Hematopoietic multipotent progenitor cell treated with erythropoietin and hydrocortisone succinate and interleukin-3 and kit ligand, for 4 days (in vitro differentiated cells): ENCODE results near the gene PROK2.

Source experiments
- DNase-seq: peaks from one replicate; pipeline ENCODE4 v3.0.0-alpha.2; 2015

Gene PROK2

GRCh38 chr3:71733319-71733718 is 51.6 kb downstream of the PROK2 start:
- DNase-seq = no peak

- DNase-seq = no peak
Measured at GRCh38 chr3:71732637-71733036, 52.3 kb downstream of the PROK2 start.

GRCh38 chr3:71728632-71729342 is 56.2 kb downstream of the PROK2 start:
- DNase-seq = peak; percentile 49

GRCh38 chr3:71726146-71726545 is 58.8 kb downstream of the PROK2 start:
- DNase-seq = no peak

GRCh38 chr3:71725271-71725991 is 59.5 kb downstream of the PROK2 start, which contains the start of gene EIF4E3:
EIF4E3 (minus strand) TSS chr3:71725402; CDS start chr3:71725367, 35 bp downstream.
- DNase-seq = peak; percentile 61

- DNase-seq = peak; percentile 48
Measured at GRCh38 chr3:71724584-71725270, 60.2 kb downstream of the PROK2 start.

- DNase-seq = no peak
Measured at GRCh38 chr3:71724171-71724453, 60.8 kb downstream of the PROK2 start.

GRCh38 chr3:71723452-71724170 is 61.3 kb downstream of the PROK2 start:
- DNase-seq = no peak

- DNase-seq = no peak
Measured at GRCh38 chr3:71722693-71723092, 62.3 kb downstream of the PROK2 start.
